HG03575 (cell line): ENCODE data around the gene GPS2.

Experiments
- ATAC-seq: cut with Tn5 transposase; IDR thresholded peaks from one replicate; pipeline ENCODE4 v1.9.1; 2021; ENCODE audit not compliant: unreplicated experiment, insufficient number of reproducible peaks, low FRiP score; ENCODE audit errors: extremely low read depth

The GPS2 gene

GRCh38 chr17:7304179-7304578 lies 11.0 kb downstream of the GPS2 start:
- ATAC-seq: no peak

- no peak for ATAC-seq
These were observed 18.8 kb downstream of the GPS2 start for GRCh38 chr17:7296189-7296861.

- ATAC-seq: no peak
These were observed 19.7 kb downstream of the GPS2 start for GRCh38 chr17:7295230-7296180.

- ATAC-seq: no peak
These were observed 20.5 kb downstream of the GPS2 start, which contains the start of gene YBX2 for GRCh38 chr17:7294614-7295153. TSS of gene YBX2 (minus strand) at chr17:7294639. CDS start at chr17:7294500, 139 bp downstream.

- no peak for ATAC-seq
These were observed 21.1 kb downstream of the GPS2 start for GRCh38 chr17:7293816-7294613.

- no peak for ATAC-seq
These were observed 22.0 kb downstream of the GPS2 start for GRCh38 chr17:7293159-7293558.

- ATAC-seq: no peak
These were observed 22.4 kb downstream of the GPS2 start for GRCh38 chr17:7292729-7293128.

- no peak for ATAC-seq
These were observed 23.0 kb downstream of the GPS2 start for GRCh38 chr17:7292194-7292593.

GRCh38 chr17:7290685-7291084 lies 24.5 kb downstream of the GPS2 start:
- no peak for ATAC-seq

GRCh38 chr17:7290166-7290565 lies 25.0 kb downstream of the GPS2 start:
- no peak for ATAC-seq

- no peak for ATAC-seq
These were observed 25.7 kb downstream of the GPS2 start for GRCh38 chr17:7289256-7290032.

- ATAC-seq: no peak
These were observed 29.5 kb downstream of the GPS2 start for GRCh38 chr17:7285679-7286078.

GRCh38 chr17:7284911-7285310 lies 30.2 kb downstream of the GPS2 start:
- ATAC-seq: no peak

- no peak for ATAC-seq
These were observed 31.5 kb downstream of the GPS2 start for GRCh38 chr17:7283471-7284216.

GRCh38 chr17:7282752-7283321 lies 32.3 kb downstream of the GPS2 start:
- no peak for ATAC-seq

- no peak for ATAC-seq
These were observed 33.0 kb downstream of the GPS2 start for GRCh38 chr17:7281953-7282751.
